Measurements from ENCODE around the gene IL1RAPL1. TPM values are rescaled to one million over a fixed set of nuclear protein-coding genes. Genes with fewer than 3 reads are reported as not detected.

The IL1RAPL1 gene
- total RNA-seq, 2 experiments from 2014 or later, result not detected

DNA sequence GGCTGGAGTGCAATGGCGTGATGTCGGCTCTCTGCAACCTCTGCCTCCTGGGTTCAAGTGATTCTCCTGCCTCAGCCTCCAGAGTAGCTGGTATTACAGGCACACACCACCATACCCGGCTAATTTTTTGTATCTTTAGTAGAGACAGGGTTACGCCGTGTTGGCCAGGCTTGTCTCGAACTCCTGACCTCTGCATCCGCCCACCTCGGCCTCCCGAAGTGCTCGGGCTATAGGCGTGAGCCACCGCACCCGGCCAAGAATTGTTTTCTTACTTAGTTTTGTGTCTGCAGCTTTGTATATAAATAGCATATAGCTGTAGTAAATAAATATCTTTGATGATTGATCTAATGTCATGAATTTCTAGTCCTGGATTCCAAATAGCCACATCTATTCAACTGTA lies 81.1 kb downstream of the IL1RAPL1 start:
- H3K4me3 Mint-ChIP-seq, result no peak overlapping the region
- no peaks in the 10 kb centered on the region for H3K27me3 Mint-ChIP-seq
- no peaks in the 10 kb centered on the region for H3K4me1 Mint-ChIP-seq (ENCODE audit: low read depth)
- H3K36me3 Mint-ChIP-seq (ENCODE audit: low read depth), result no peaks in the 10 kb centered on the region
- ATAC-seq (ENCODE audit: poor library complexity), result no peak
- POLR2A ChIA-PET, result no interaction called here
- Histone ChIP-seq H3K27me3 (ENCODE audit: control insufficient read depth in 1 of 2, insufficient read depth in 2 of 2, low read length in 2 of 2) (no peaks in the 10 kb centered on the region), H3K4me3 (ENCODE audit: low read length) (no peak overlapping the region), H3K4me1 (ENCODE audit: insufficient read depth, low read length) (no peaks in the 10 kb centered on the region), H3K36me3 (ENCODE audit: insufficient read depth, low read length) (no peaks in the 10 kb centered on the region), H3K9me3 (ENCODE audit: control insufficient read depth in 1 of 2, insufficient read depth in 1 of 2, low read length in 2 of 2) (peaks cover 0 to 9% of the 10 kb centered on the region in 2 experiments), H3K27ac (ENCODE audit: low read depth in 1 of 2, low read length in 2 of 2) (no peak overlapping the region)
- CTCF ChIA-PET, result no interaction called here
- no peak for DNase-seq
- no peaks in the 10 kb centered on the region for H3K9me3 Mint-ChIP-seq
- TF ChIP-seq, protein P1, sequence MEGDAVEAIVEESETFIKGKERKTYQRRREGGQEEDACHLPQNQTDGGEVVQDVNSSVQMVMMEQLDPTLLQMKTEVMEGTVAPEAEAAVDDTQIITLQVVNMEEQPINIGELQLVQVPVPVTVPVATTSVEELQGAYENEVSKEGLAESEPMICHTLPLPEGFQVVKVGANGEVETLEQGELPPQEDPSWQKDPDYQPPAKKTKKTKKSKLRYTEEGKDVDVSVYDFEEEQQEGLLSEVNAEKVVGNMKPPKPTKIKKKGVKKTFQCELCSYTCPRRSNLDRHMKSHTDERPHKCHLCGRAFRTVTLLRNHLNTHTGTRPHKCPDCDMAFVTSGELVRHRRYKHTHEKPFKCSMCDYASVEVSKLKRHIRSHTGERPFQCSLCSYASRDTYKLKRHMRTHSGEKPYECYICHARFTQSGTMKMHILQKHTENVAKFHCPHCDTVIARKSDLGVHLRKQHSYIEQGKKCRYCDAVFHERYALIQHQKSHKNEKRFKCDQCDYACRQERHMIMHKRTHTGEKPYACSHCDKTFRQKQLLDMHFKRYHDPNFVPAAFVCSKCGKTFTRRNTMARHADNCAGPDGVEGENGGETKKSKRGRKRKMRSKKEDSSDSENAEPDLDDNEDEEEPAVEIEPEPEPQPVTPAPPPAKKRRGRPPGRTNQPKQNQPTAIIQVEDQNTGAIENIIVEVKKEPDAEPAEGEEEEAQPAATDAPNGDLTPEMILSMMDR (IDR thresholded peaks at IDR 0.05), result no peak
- no peak overlapping the region for H3K27ac Mint-ChIP-seq
- intact Hi-C loops (cut with DNase I, micrococcal nuclease), result no loop called here

DNA sequence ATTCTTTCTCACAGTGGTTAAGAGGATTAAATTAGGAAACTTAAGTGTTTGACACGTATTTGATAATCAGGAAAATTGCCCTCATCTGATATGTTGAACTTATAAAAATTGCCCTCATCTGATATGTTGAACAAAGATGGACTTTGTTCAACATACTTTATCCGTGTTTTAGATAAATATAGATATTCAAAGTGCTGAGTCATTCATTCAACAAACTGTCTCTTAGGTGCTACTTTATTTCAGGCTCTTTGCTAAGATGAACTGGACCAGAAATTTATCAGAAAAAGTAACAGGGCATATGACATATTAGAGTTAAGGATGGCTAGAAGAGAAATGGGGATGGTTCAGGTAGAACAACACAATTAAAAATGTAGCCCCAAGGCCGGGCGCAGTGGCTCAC lies 81.7 kb downstream of the IL1RAPL1 start:
- Mint-ChIP-seq H3K27me3 (no peaks in the 10 kb centered on the region), H3K4me3 (no peak overlapping the region), H3K9me3 (no peaks in the 10 kb centered on the region), H3K36me3 (ENCODE audit: low read depth) (no peaks in the 10 kb centered on the region), H3K27ac (no peak overlapping the region), H3K4me1 (ENCODE audit: low read depth) (no peaks in the 10 kb centered on the region)
- Histone ChIP-seq H3K27ac (ENCODE audit: low read depth in 1 of 2, low read length in 2 of 2) (no peak overlapping the region), H3K36me3 (ENCODE audit: insufficient read depth, low read length) (no peaks in the 10 kb centered on the region), H3K4me1 (ENCODE audit: insufficient read depth, low read length) (no peaks in the 10 kb centered on the region), H3K27me3 (ENCODE audit: control insufficient read depth in 1 of 2, insufficient read depth in 2 of 2, low read length in 2 of 2) (no peaks in the 10 kb centered on the region), H3K9me3 (ENCODE audit: control insufficient read depth in 1 of 2, insufficient read depth in 1 of 2, low read length in 2 of 2) (peaks cover 0 to 9% of the 10 kb centered on the region in 2 experiments), H3K4me3 (ENCODE audit: low read length) (no peak overlapping the region)
- DNase-seq (no peak), ATAC-seq (ENCODE audit: poor library complexity) (no peak)
- TF ChIP-seq, protein P1 (IDR thresholded peaks at IDR 0.05), result no peak
- ChIA-PET POLR2A (no interaction called here), CTCF (no interaction called here)
- intact Hi-C loops (cut with DNase I, micrococcal nuclease), result no loop called here

DNA sequence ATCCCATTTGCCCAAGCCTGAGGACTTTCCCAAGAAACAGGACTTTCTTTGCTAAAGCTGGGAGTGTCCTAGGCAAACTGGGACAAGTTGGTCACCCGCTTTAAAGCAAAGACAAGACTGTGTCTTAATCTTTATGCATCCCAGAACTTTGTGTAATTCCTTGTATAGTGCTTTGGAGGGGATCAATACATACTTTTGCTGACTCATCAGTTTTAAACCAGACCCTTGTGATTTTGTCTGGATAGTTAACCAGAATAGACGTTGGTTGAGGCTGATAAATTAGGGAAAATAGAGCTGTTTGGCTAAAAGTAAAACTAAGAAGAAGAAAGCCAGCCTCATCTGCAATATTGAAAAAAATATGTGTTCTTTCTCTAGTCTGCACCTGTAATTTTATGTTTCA lies 82.8 kb downstream of the IL1RAPL1 start:
- H3K4me3 ChIP-seq (ENCODE audit: low read length), result no peak overlapping the region
- ChIA-PET CTCF (no interaction called here), POLR2A (no interaction called here)
- TF ChIP-seq, protein P1 (IDR thresholded peaks at IDR 0.05), result no peak
- Mint-ChIP-seq H3K4me3 (no peak overlapping the region), H3K4me1 (ENCODE audit: low read depth) (no peaks in the 10 kb centered on the region), H3K36me3 (ENCODE audit: low read depth) (no peaks in the 10 kb centered on the region), H3K27me3 (no peaks in the 10 kb centered on the region), H3K27ac (no peak overlapping the region), H3K9me3 (no peaks in the 10 kb centered on the region)
- intact Hi-C loops (cut with DNase I, micrococcal nuclease), result no loop called here
- H3K36me3 ChIP-seq (ENCODE audit: insufficient read depth, low read length), result no peaks in the 10 kb centered on the region
- ATAC-seq (ENCODE audit: poor library complexity), result no peak
- peaks cover 0 to 9% of the 10 kb centered on the region in 2 experiments for H3K9me3 ChIP-seq (ENCODE audit: control insufficient read depth in 1 of 2, insufficient read depth in 1 of 2, low read length in 2 of 2)
- no peak for DNase-seq
- no peak overlapping the region for H3K27ac ChIP-seq (ENCODE audit: low read depth in 1 of 2, low read length in 2 of 2)
- no peaks in the 10 kb centered on the region for H3K27me3 ChIP-seq (ENCODE audit: control insufficient read depth in 1 of 2, insufficient read depth in 2 of 2, low read length in 2 of 2)
- no peaks in the 10 kb centered on the region for H3K4me1 ChIP-seq (ENCODE audit: insufficient read depth, low read length)

Data from CD4-positive, alpha-beta T cell (primary cell).